ENCODE data around the gene THRB.

The THRB gene

DNA sequence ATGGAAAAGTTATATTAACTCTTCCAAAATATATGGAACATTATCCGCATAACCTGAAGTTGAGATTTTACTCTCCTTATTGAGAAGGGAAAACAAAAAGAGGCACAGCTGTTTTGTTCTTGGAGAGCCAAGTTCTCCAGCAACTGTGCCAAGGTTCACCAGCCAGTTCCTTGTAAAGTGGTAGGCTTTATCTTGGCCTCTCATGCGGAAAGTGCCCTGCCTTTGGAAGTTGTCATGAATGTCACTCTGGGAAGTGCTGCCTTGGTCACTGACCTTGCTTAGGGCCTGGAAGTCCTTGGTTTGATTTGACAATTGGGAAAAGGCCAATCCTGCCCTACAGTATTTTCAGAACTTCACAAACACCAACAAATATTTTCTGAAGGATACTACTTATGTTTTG is 44.2 kb upstream of the THRB start:
- Histone ChIP-seq H3K27ac (replicated peaks; ENCODE audit: low read length) (no peak overlapping the region), H3K79me1 (ENCODE audit: low read depth, low read length) (no peaks in the 10 kb centered on the region), H3K4ac (ENCODE audit: low read length) (no peak overlapping the region), H3K23ac (ENCODE audit: low read depth, low read length, poor library complexity) (no peak overlapping the region), H2BK12ac (ENCODE audit: low read length) (no peak overlapping the region), H3K18ac (ENCODE audit: low read length) (no peak overlapping the region), H2BK15ac (ENCODE audit: low read length) (no peak overlapping the region), H2AFZ (ENCODE audit: low read length) (no peak overlapping the region), H3K9ac (ENCODE audit: low read depth, low read length, poor library complexity) (no peak overlapping the region), H3K14ac (ENCODE audit: low read length) (no peak overlapping the region), H3K4me2 (ENCODE audit: insufficient read depth, low read length, poor library complexity, severe bottlenecking) (no peak overlapping the region), H3K36me3 (replicated peaks in 1 of 2; ENCODE audit: control insufficient read depth in 2 of 2, insufficient read depth in 2 of 2, low read length in 2 of 2) (no peaks in the 10 kb centered on the region), H4K8ac (ENCODE audit: low read depth, low read length) (no peak overlapping the region), H2BK5ac (ENCODE audit: low read length) (no peak overlapping the region), H2BK120ac (ENCODE audit: low read depth, low read length) (no peak overlapping the region), H2AK5ac (ENCODE audit: low read depth, low read length) (no peak overlapping the region), H3K9me3 (replicated peaks in 1 of 2; ENCODE audit: control insufficient read depth in 2 of 2, insufficient read depth in 1 of 2, low read depth in 1 of 2, low read length in 2 of 2) (no peaks in the 10 kb centered on the region), H4K91ac (ENCODE audit: low read depth, low read length, poor library complexity) (no peak overlapping the region), H3K27me3 (ENCODE audit: control insufficient read depth in 3 of 3, insufficient read depth in 3 of 3, low read depth in 1 of 3, low read length in 3 of 3) (no peaks in the 10 kb centered on the region), H3K4me1 (ENCODE audit: control insufficient read depth in 2 of 2, insufficient read depth in 1 of 2, low read depth in 1 of 2, low read length in 2 of 2) (no peaks in the 10 kb centered on the region), H3K4me3 (ENCODE audit: low read length in 2 of 2) (no peak overlapping the region)
- no peak for DNase-seq (ENCODE audit: low spot score)
- no CpG with 5 or more reads among the region's 2 CpGs for WGBS, 2 donors (ENCODE audit: extremely low coverage in 2 of 2, insufficient read length in 2 of 2, insufficient replicate concordance in 1 of 2)

DNA sequence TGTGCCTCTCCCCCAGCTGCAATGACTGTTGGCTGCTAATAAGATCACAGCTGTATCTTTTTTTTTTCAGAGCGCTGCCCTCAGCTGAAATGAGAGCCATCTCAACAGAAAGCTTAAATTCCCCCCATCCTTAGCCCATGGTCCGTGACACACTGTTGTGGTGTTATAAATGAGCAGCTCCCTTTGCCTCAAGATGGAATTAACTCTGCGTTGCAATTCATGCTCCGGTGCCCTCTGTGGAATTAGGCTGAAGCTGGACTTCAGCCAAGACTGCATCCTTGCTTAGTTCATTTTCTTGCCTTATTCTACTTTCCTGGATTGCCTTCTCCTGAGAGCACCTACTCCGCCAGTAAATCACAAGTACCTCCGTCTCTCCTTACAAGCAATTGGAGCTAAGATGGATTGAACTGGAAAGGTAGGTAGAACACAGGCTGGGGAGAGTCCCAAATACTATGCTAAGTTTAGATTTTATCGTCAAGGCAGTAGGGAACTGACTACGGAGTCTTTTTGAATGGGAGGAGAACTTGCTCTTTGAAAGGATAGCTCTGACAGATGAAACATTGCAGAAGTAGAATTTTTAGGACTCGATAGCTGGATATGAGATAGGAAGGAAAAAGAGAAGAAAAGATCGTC is 39.0 kb upstream of the THRB start:
- no peak overlapping the region for H2BK15ac ChIP-seq (ENCODE audit: low read length)
- no peak overlapping the region for H2AK5ac ChIP-seq (ENCODE audit: low read depth, low read length)
- H4K8ac ChIP-seq (ENCODE audit: low read depth, low read length), result no peak overlapping the region
- H3K4me2 ChIP-seq (ENCODE audit: insufficient read depth, low read length, poor library complexity, severe bottlenecking), result no peak overlapping the region
- no peak overlapping the region for H3K27ac ChIP-seq (replicated peaks; ENCODE audit: low read length)
- no peaks in the 10 kb centered on the region for H3K4me1 ChIP-seq (ENCODE audit: control insufficient read depth in 2 of 2, insufficient read depth in 1 of 2, low read depth in 1 of 2, low read length in 2 of 2)
- no peak overlapping the region for H2AFZ ChIP-seq (ENCODE audit: low read length)
- no peak overlapping the region for H3K23ac ChIP-seq (ENCODE audit: low read depth, low read length, poor library complexity)
- no peak overlapping the region for H2BK12ac ChIP-seq (ENCODE audit: low read length)
- H2BK5ac ChIP-seq (ENCODE audit: low read length), result no peak overlapping the region
- no peaks in the 10 kb centered on the region for H3K27me3 ChIP-seq (ENCODE audit: control insufficient read depth in 3 of 3, insufficient read depth in 3 of 3, low read depth in 1 of 3, low read length in 3 of 3)
- H3K9ac ChIP-seq (ENCODE audit: low read depth, low read length, poor library complexity), result no peak overlapping the region
- H3K18ac ChIP-seq (ENCODE audit: low read length), result no peak overlapping the region
- H3K4ac ChIP-seq (ENCODE audit: low read length), result no peak overlapping the region
- no peaks in the 10 kb centered on the region for H3K79me1 ChIP-seq (ENCODE audit: low read depth, low read length)
- H3K9me3 ChIP-seq (replicated peaks in 1 of 2; ENCODE audit: control insufficient read depth in 2 of 2, insufficient read depth in 1 of 2, low read depth in 1 of 2, low read length in 2 of 2), result no peaks in the 10 kb centered on the region
- no peak overlapping the region for H2BK120ac ChIP-seq (ENCODE audit: low read depth, low read length)
- no peak overlapping the region for H4K91ac ChIP-seq (ENCODE audit: low read depth, low read length, poor library complexity)
- DNase-seq (ENCODE audit: low spot score), result no peak
- WGBS, 2 donors (ENCODE audit: extremely low coverage in 2 of 2, insufficient read length in 2 of 2, insufficient replicate concordance in 1 of 2), result 100% methylated on average over 1 of the region's 10 CpGs; no CpG with 5 or more reads in 1 of the 2 donors
- H3K36me3 ChIP-seq (replicated peaks in 1 of 2; ENCODE audit: control insufficient read depth in 2 of 2, insufficient read depth in 2 of 2, low read length in 2 of 2), result no peaks in the 10 kb centered on the region
- H3K4me3 ChIP-seq (ENCODE audit: low read length in 2 of 2), result no peak overlapping the region
- H3K14ac ChIP-seq (ENCODE audit: low read length), result no peak overlapping the region

DNA sequence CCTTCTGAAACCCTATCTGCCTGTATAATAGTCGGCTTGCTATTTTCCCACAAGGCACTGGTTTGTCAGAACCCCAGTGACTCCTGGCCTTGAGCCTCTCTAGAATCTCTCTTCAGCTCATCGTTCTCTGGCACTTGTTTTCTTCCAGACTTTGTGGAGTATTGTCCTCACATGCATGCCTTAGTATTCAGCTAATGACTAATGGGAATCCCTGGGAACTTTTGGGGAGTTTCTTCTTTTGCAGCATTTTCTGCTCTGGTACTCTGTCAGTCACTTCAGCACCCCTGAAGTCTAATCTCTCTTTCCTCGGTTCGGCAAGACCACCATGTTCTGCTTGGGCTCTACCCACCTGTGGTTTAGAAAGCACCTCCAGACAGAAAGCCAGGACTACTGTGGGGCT is 35.8 kb upstream of the THRB start:
- Histone ChIP-seq H2AFZ (ENCODE audit: low read length) (no peak overlapping the region), H2BK15ac (ENCODE audit: low read length) (no peak overlapping the region), H3K9ac (ENCODE audit: low read depth, low read length, poor library complexity) (no peak overlapping the region), H3K18ac (ENCODE audit: low read length) (no peak overlapping the region), H2BK5ac (ENCODE audit: low read length) (no peak overlapping the region), H3K4ac (ENCODE audit: low read length) (no peak overlapping the region), H4K8ac (ENCODE audit: low read depth, low read length) (no peak overlapping the region), H3K27ac (replicated peaks; ENCODE audit: low read length) (no peak overlapping the region), H3K36me3 (replicated peaks in 1 of 2; ENCODE audit: control insufficient read depth in 2 of 2, insufficient read depth in 2 of 2, low read length in 2 of 2) (no peaks in the 10 kb centered on the region), H3K23ac (ENCODE audit: low read depth, low read length, poor library complexity) (no peak overlapping the region), H4K91ac (ENCODE audit: low read depth, low read length, poor library complexity) (no peak overlapping the region), H2AK5ac (ENCODE audit: low read depth, low read length) (no peak overlapping the region), H3K4me3 (ENCODE audit: low read length in 2 of 2) (no peak overlapping the region), H3K79me1 (ENCODE audit: low read depth, low read length) (no peaks in the 10 kb centered on the region), H3K14ac (ENCODE audit: low read length) (no peak overlapping the region), H3K9me3 (replicated peaks in 1 of 2; ENCODE audit: control insufficient read depth in 2 of 2, insufficient read depth in 1 of 2, low read depth in 1 of 2, low read length in 2 of 2) (no peaks in the 10 kb centered on the region), H3K4me1 (ENCODE audit: control insufficient read depth in 2 of 2, insufficient read depth in 1 of 2, low read depth in 1 of 2, low read length in 2 of 2) (no peaks in the 10 kb centered on the region), H2BK12ac (ENCODE audit: low read length) (no peak overlapping the region), H3K27me3 (ENCODE audit: control insufficient read depth in 3 of 3, insufficient read depth in 3 of 3, low read depth in 1 of 3, low read length in 3 of 3) (no peaks in the 10 kb centered on the region), H3K4me2 (ENCODE audit: insufficient read depth, low read length, poor library complexity, severe bottlenecking) (no peak overlapping the region), H2BK120ac (ENCODE audit: low read depth, low read length) (no peak overlapping the region)
- WGBS, 2 donors (ENCODE audit: extremely low coverage in 2 of 2, insufficient read length in 2 of 2, insufficient replicate concordance in 1 of 2), result no CpG with 5 or more reads among the region's 4 CpGs
- DNase-seq (ENCODE audit: low spot score), result no peak

- no peaks in the 10 kb centered on the region for H3K4me1 ChIP-seq (ENCODE audit: control insufficient read depth in 2 of 2, insufficient read depth in 1 of 2, low read depth in 1 of 2, low read length in 2 of 2)
- no peak overlapping the region for H2BK5ac ChIP-seq (ENCODE audit: low read length)
- no peak overlapping the region for H2BK120ac ChIP-seq (ENCODE audit: low read depth, low read length)
- no peak overlapping the region for H2AFZ ChIP-seq (ENCODE audit: low read length)
- no peak overlapping the region for H3K27ac ChIP-seq (replicated peaks; ENCODE audit: low read length)
- H3K4me3 ChIP-seq (ENCODE audit: low read length in 2 of 2), result no peak overlapping the region
- DNase-seq (ENCODE audit: low spot score), result no peak
- no peaks in the 10 kb centered on the region for H3K9me3 ChIP-seq (replicated peaks in 1 of 2; ENCODE audit: control insufficient read depth in 2 of 2, insufficient read depth in 1 of 2, low read depth in 1 of 2, low read length in 2 of 2)
- no peaks in the 10 kb centered on the region for H3K79me1 ChIP-seq (ENCODE audit: low read depth, low read length)
- H2AK5ac ChIP-seq (ENCODE audit: low read depth, low read length), result no peak overlapping the region
- no peaks in the 10 kb centered on the region for H3K36me3 ChIP-seq (replicated peaks in 1 of 2; ENCODE audit: control insufficient read depth in 2 of 2, insufficient read depth in 2 of 2, low read length in 2 of 2)
- peaks cover 0 to 12% (median 4%) of the 10 kb centered on the region in 3 experiments for H3K27me3 ChIP-seq (ENCODE audit: control insufficient read depth in 3 of 3, insufficient read depth in 3 of 3, low read depth in 1 of 3, low read length in 3 of 3)
- no peak overlapping the region for H3K9ac ChIP-seq (ENCODE audit: low read depth, low read length, poor library complexity)
- no peak overlapping the region for H3K23ac ChIP-seq (ENCODE audit: low read depth, low read length, poor library complexity)
- H4K91ac ChIP-seq (ENCODE audit: low read depth, low read length, poor library complexity), result no peak overlapping the region
- no peak overlapping the region for H3K14ac ChIP-seq (ENCODE audit: low read length)
- H2BK12ac ChIP-seq (ENCODE audit: low read length), result no peak overlapping the region
- H3K18ac ChIP-seq (ENCODE audit: low read length), result no peak overlapping the region
- H4K8ac ChIP-seq (ENCODE audit: low read depth, low read length), result no peak overlapping the region
- no peak overlapping the region for H2BK15ac ChIP-seq (ENCODE audit: low read length)
- H3K4ac ChIP-seq (ENCODE audit: low read length), result no peak overlapping the region
- H3K4me2 ChIP-seq (ENCODE audit: insufficient read depth, low read length, poor library complexity, severe bottlenecking), result no peak overlapping the region
Measured at GRCh38 chr3:24529210-24529609, 34.6 kb upstream of the THRB start.
